GM13977 (cell line): ENCODE data around the gene RETREG2.

Experiments used
- DNase-seq: peaks from one replicate; pipeline ENCODE4 v3.0.0; 2012; ENCODE audit warnings: low spot score
- in situ Hi-C: fragments of 300-500 bp; cut with MboI; formaldehyde crosslinking; loops from one replicate; pipeline ENCODE4 v1.12.0; 2022; ENCODE audit warnings: low sequenced_read_pairs, low pct_unique_long_range_greater_than_20kb, mixed read lengths, inconsistent platforms; ENCODE audit not compliant: unreplicated experiment
- TF ChIP-seq, protein P1 (sequence below): IDR thresholded peaks from 2 replicates; pipeline ENCODE4 v1.5.1; 2012; ENCODE audit warnings: mild to moderate bottlenecking, control low read depth; ENCODE audit not compliant: insufficient read depth; ENCODE audit errors: extremely low read depth, missing control alignments

Gene RETREG2

GRCh38 chr2:219167997-219168396 lies 10.1 kb upstream of the RETREG2 start:
- in situ Hi-C loops: no loop called here
- DNase-seq: no peak
- TF ChIP-seq, protein P1, sequence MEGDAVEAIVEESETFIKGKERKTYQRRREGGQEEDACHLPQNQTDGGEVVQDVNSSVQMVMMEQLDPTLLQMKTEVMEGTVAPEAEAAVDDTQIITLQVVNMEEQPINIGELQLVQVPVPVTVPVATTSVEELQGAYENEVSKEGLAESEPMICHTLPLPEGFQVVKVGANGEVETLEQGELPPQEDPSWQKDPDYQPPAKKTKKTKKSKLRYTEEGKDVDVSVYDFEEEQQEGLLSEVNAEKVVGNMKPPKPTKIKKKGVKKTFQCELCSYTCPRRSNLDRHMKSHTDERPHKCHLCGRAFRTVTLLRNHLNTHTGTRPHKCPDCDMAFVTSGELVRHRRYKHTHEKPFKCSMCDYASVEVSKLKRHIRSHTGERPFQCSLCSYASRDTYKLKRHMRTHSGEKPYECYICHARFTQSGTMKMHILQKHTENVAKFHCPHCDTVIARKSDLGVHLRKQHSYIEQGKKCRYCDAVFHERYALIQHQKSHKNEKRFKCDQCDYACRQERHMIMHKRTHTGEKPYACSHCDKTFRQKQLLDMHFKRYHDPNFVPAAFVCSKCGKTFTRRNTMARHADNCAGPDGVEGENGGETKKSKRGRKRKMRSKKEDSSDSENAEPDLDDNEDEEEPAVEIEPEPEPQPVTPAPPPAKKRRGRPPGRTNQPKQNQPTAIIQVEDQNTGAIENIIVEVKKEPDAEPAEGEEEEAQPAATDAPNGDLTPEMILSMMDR: no peak

- DNase-seq: no peak
- TF ChIP-seq, protein P1: no peak
- in situ Hi-C loops: no loop called here
These were observed 9.5 kb upstream of the RETREG2 start for GRCh38 chr2:219168526-219168925.

DNA sequence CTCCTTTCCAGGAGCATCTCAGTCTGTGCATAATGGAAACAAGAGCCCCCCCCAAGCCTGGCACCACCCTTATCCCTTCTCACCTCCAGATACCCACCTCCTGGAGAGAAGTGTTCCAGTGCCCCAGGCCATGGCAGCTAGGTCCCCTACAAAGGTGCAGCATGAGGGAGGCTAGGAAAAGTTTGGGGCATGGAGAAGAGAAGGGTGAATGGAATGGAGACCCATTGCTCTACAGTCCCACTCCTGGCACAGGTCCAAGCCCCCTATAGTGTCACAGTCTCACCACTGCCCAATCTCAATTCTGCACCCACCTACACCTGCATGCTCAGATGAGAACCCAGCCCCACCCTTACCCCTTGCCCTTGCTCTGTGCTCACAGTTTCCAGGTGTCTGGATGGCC lies 9.1 kb upstream of the RETREG2 start:
- in situ Hi-C loops: no loop called here
- TF ChIP-seq, protein P1: no peak
- DNase-seq: no peak

GRCh38 chr2:219169930-219170654 lies 8.0 kb upstream of the RETREG2 start, which contains the start of gene SLC23A3:
Gene SLC23A3 (minus strand): TSS chr2:219170029. CDS start chr2:219169984, 45 bp downstream.
- in situ Hi-C loops: loop anchor here (5.0 to 10.0 kb wide), 2 partner anchors 37 to 125 kb away; partner anchors contain the start of gene ZFAND2B
- no peak for DNase-seq

DNA sequence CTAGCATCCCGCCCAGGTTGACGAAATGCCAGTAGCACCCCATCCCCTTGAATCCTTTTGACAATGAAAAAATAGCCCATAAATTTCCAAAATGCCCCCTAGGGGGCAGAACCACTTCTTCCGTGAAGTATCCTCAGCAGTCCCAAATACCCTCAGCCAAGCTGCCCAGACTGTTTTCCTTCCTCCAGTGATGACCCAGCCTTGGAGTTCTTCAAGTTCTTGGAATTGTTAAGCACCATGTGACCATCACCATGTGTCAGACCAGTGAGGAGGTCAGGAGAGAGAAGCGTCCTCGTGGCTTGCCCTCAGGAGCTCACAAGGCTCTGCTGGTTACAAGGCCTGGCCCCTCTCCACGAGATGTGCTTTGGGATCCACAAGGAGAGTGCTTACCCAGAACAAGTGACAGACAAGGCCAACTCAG lies 6.8 kb upstream of the RETREG2 start:
- TF ChIP-seq, protein P1: peak; percentile 58
- in situ Hi-C loops: loop anchor here (5.0 to 10.0 kb wide), 2 partner anchors 36 to 124 kb away; partner anchors contain the start of gene ZFAND2B
- DNase-seq: peak; percentile 44

More at GRCh38 chr2:219169930-219170654, 8.0 kb upstream of the RETREG2 start, which contains the start of gene SLC23A3:
- TF ChIP-seq, protein P1: no peak

GRCh38 chr2:219172231-219173154 lies 5.6 kb upstream of the RETREG2 start:
- in situ Hi-C loops: loop anchor here (5.0 to 10.0 kb wide), 2 partner anchors 35 to 122 kb away; partner anchors contain the start of gene ZFAND2B
- DNase-seq: no peak
- TF ChIP-seq, protein P1: no peak
